IMR-90 (cell line): ENCODE measurements around the gene RBPJ. TPM values are rescaled to one million over a fixed set of nuclear protein-coding genes. Genes with fewer than 3 reads are reported as not detected.

Source experiments
- ATAC-seq: fragments of 200-7000 bp; cut with Tn5 transposase; 2 replicates; pipeline ENCODE4 v1.9.1; 2020; ENCODE audit warnings: low read depth, mild to moderate bottlenecking, moderate library complexity
- BruUV-seq: library from RNA; stranded (reverse); fragments of 400-500 nt; replicated peaks from 2 replicates; lab custom pipeline; 2021; lab: Mats Ljungman, UMichigan
- CTCF ChIA-PET: fragments of 300-600 bp; formaldehyde crosslinking; extraction: SDS; loops from one replicate; lab custom pipeline; 2021; ENCODE audit warnings: antibody characterized with exemption; lab: Yijun Ruan, JAX
- POLR2A ChIA-PET: fragments of 300-600 bp; sonication (Branson Sonifier 250); formaldehyde crosslinking; loops from one replicate; lab custom pipeline; 2022; ENCODE audit warnings: antibody characterized with exemption; ENCODE audit not compliant: unreplicated experiment; lab: Charles Lee
- DNase-seq: peaks from one replicate; pipeline ENCODE4 v3.0.0; 2013
- H2AFZ ChIP-seq: replicated peaks from 2 replicates; pipeline ENCODE3; 2013; ENCODE audit warnings: low read length, mild to moderate bottlenecking; ENCODE audit not compliant: poor library complexity
- H2AK5ac ChIP-seq: 2 replicates; pipeline ENCODE4 v1.6.1; 2013; ENCODE audit warnings: low read depth, low read length, inconsistent platforms
- H2AK9ac ChIP-seq: replicated peaks from 2 replicates; pipeline ENCODE3; 2013; ENCODE audit warnings: mild to moderate bottlenecking, low read depth, low read length, moderate library complexity; ENCODE audit not compliant: poor library complexity
- H2BK120ac ChIP-seq: 2 replicates; pipeline ENCODE4 v1.6.1; 2013; ENCODE audit warnings: low read depth, low read length, inconsistent platforms
- H2BK15ac ChIP-seq: 3 replicates; pipeline ENCODE4 v1.6.1; 2013; ENCODE audit warnings: low read depth, low read length, inconsistent platforms
- H2BK20ac ChIP-seq: 2 replicates; pipeline ENCODE4 v1.6.1; 2013; ENCODE audit warnings: low read depth, mild to moderate bottlenecking, inconsistent platforms, low read length, moderate library complexity
- H2BK5ac ChIP-seq: 2 replicates; pipeline ENCODE4 v1.6.1; 2013; ENCODE audit warnings: mild to moderate bottlenecking, low read depth, low read length, inconsistent platforms; ENCODE audit not compliant: poor library complexity, severe bottlenecking
- H3K14ac ChIP-seq: replicated peaks from 2 replicates; pipeline ENCODE4 v1.6.1; 2013; ENCODE audit warnings: low read depth, low read length, inconsistent platforms
- H3K18ac ChIP-seq: 2 replicates; pipeline ENCODE4 v1.6.1; 2013; ENCODE audit warnings: low read depth, low read length, control low read depth
- H3K23ac ChIP-seq: 2 replicates; pipeline ENCODE4 v1.6.1; 2013; ENCODE audit warnings: low read depth, low read length, inconsistent platforms
- H3K27ac ChIP-seq: 2 replicates; pipeline ENCODE4 v1.5.1; 2013; ENCODE audit warnings: mild to moderate bottlenecking, control low read depth, low read length; ENCODE audit not compliant: insufficient read depth
- H3K27me3 ChIP-seq: 2 replicates; pipeline ENCODE4 v1.6.1; 2013; ENCODE audit warnings: low read length; ENCODE audit not compliant: control insufficient read depth, insufficient read depth
- H3K36me3 ChIP-seq: 2 replicates; pipeline ENCODE4 v1.6.1; 2013; ENCODE audit warnings: low read length, mixed read lengths; ENCODE audit not compliant: control insufficient read depth, insufficient read depth
- H3K4ac ChIP-seq: 2 replicates; pipeline ENCODE4 v1.6.1; 2013; ENCODE audit warnings: low read depth, low read length, inconsistent platforms
- H3K4me1 ChIP-seq: 2 replicates; pipeline ENCODE4 v1.6.1; 2013; ENCODE audit warnings: low read length, mixed read lengths; ENCODE audit not compliant: control insufficient read depth, insufficient read depth
- H3K4me2 ChIP-seq: 2 replicates; pipeline ENCODE4 v1.6.1; 2013; ENCODE audit warnings: low read depth, mild to moderate bottlenecking, control low read depth, low read length, moderate library complexity
- H3K4me3 ChIP-seq: 2 replicates; pipeline ENCODE4 v1.5.1; 2013; ENCODE audit warnings: low read depth, mild to moderate bottlenecking, control low read depth, low read length, moderate library complexity; ENCODE audit not compliant: insufficient read depth
- H3K56ac ChIP-seq: 2 replicates; pipeline ENCODE4 v1.6.1; 2013; ENCODE audit warnings: low read length, inconsistent platforms; ENCODE audit not compliant: insufficient read depth; ENCODE audit errors: extremely low read depth
- H3K79me1 ChIP-seq, 2 experiments: 2 replicates each; pipeline ENCODE4 v1.6.1; 2013; ENCODE audit warnings: low read length in 2 of 2, inconsistent platforms in 1 of 2, low read depth in 1 of 2
- H3K9ac ChIP-seq: 2 replicates; pipeline ENCODE4 v1.6.1; 2013; ENCODE audit warnings: low read depth, low read length, control low read depth
- H3K9me1 ChIP-seq: 2 replicates; pipeline ENCODE4 v1.6.1; 2013; ENCODE audit warnings: low read length, inconsistent platforms; ENCODE audit not compliant: insufficient read depth
- H3K9me3 ChIP-seq: 2 replicates; pipeline ENCODE4 v1.6.1; 2013; ENCODE audit warnings: low read length; ENCODE audit not compliant: control insufficient read depth, insufficient read depth
- H4K20me1 ChIP-seq: 2 replicates; pipeline ENCODE4 v1.6.1; 2013; ENCODE audit warnings: low read length, inconsistent platforms; ENCODE audit not compliant: insufficient read depth
- H4K5ac ChIP-seq: 2 replicates; pipeline ENCODE4 v1.6.1; 2013; ENCODE audit warnings: mild to moderate bottlenecking, low read depth, low read length, control low read depth
- H4K8ac ChIP-seq, 2 experiments: 2 replicates each; pipeline ENCODE4 v1.6.1; 2013; ENCODE audit warnings: low read depth in 2 of 2, low read length in 2 of 2, control low read depth in 1 of 2, inconsistent platforms in 1 of 2
- H4K91ac ChIP-seq: 2 replicates; pipeline ENCODE4 v1.6.1; 2013; ENCODE audit warnings: low read depth, low read length, inconsistent platforms; ENCODE audit not compliant: insufficient read depth
- BHLHE40 ChIP-seq: fragments of 150-350 bp; IDR thresholded peaks from 2 replicates; pipeline ENCODE4 v1.6.1; 2016; ENCODE audit warnings: mild to moderate bottlenecking, low read depth, low read length
- CEBPB ChIP-seq: IDR thresholded peaks from 2 replicates; pipeline ENCODE4 v1.6.1; 2012; ENCODE audit warnings: low read depth, low read length, improper control_type of control experiment
- CHD1 ChIP-seq: IDR thresholded peaks from 2 replicates; pipeline ENCODE4 v1.6.1; 2012; ENCODE audit warnings: low read depth, low read length, improper control_type of control experiment
- ELK1 ChIP-seq: fragments of 150-350 bp; IDR thresholded peaks from 2 replicates; pipeline ENCODE4 v1.6.1; 2016; ENCODE audit warnings: low read depth, mild to moderate bottlenecking, low read length, moderate library complexity, borderline replicate concordance
- FOS ChIP-seq: fragments of 150-350 bp; IDR thresholded peaks from 2 replicates; pipeline ENCODE4 v1.6.1; 2016; ENCODE audit warnings: low read depth, low read length
- MAFK ChIP-seq: IDR thresholded peaks from 2 replicates; pipeline ENCODE4 v1.6.1; 2012; ENCODE audit warnings: low read depth, low read length, improper control_type of control experiment
- MAZ ChIP-seq: IDR thresholded peaks from 2 replicates; pipeline ENCODE4 v1.6.1; 2012; ENCODE audit warnings: low read depth, mild to moderate bottlenecking, low read length, improper control_type of control experiment, moderate library complexity, borderline replicate concordance
- MXI1 ChIP-seq: IDR thresholded peaks from 2 replicates; pipeline ENCODE4 v1.6.1; 2012; ENCODE audit warnings: low read depth, mild to moderate bottlenecking, low read length, moderate library complexity, borderline replicate concordance
- NFE2L2 ChIP-seq: fragments of 150-350 bp; IDR thresholded peaks from 2 replicates; pipeline ENCODE4 v1.6.1; 2016; ENCODE audit warnings: low read depth, mild to moderate bottlenecking, low read length
- POLR2A ChIP-seq: IDR thresholded peaks from 2 replicates; pipeline ENCODE4 v1.6.1; 2012; ENCODE audit warnings: mild to moderate bottlenecking, low read depth, low read length
- RAD21 ChIP-seq: IDR thresholded peaks from 2 replicates; pipeline ENCODE4 v1.6.1; 2012; ENCODE audit warnings: low read length, improper control_type of control experiment
- RCOR1 ChIP-seq: IDR thresholded peaks from 2 replicates; pipeline ENCODE4 v1.6.1; 2012; ENCODE audit warnings: mild to moderate bottlenecking, low read length, improper control_type of control experiment; ENCODE audit not compliant: insufficient replicate concordance
- RFX5 ChIP-seq: IDR thresholded peaks from 2 replicates; pipeline ENCODE4 v1.8.0; 2012; ENCODE audit warnings: low read depth, mild to moderate bottlenecking, low read length, moderate library complexity
- SMC3 ChIP-seq: fragments of 150-350 bp; IDR thresholded peaks from 2 replicates; pipeline ENCODE4 v1.6.1; 2016; ENCODE audit warnings: low read depth, mild to moderate bottlenecking, antibody characterized with exemption, low read length, moderate library complexity
- USF2 ChIP-seq: fragments of 150-350 bp; IDR thresholded peaks from 2 replicates; pipeline ENCODE4 v1.6.1; 2017; ENCODE audit warnings: mild to moderate bottlenecking, antibody characterized with exemption, low read length, low read depth
- WGBS, 2 experiments: methylation state at CpG; one replicate each; pipeline versions ENCODE4 v1.1.5 to v1.1.7; 2013; ENCODE audit warnings: missing lambda C conversion rate in 2 of 2; ENCODE audit not compliant: insufficient read length in 1 of 2; ENCODE audit errors: extremely low coverage in 2 of 2; 5-methylcytosine and 5-hydroxymethylcytosine counted together
- dilution Hi-C: fragments of 300-500 bp; cut with HindIII; formaldehyde crosslinking; loops from one replicate; pipeline ENCODE4 v1.14.3; 2018; ENCODE audit warnings: low sequenced_read_pairs; ENCODE audit not compliant: unreplicated experiment
- in situ Hi-C: fragments of 300-500 bp; cut with MboI; formaldehyde crosslinking; loops from 3 replicates; pipeline ENCODE4 v1.14.3; 2019; ENCODE audit warnings: low sequenced_read_pairs, inconsistent platforms, mixed read lengths
- intact Hi-C: fragments of 100-400 bp; cut with micrococcal nuclease; formaldehyde crosslinking; loops from 2 replicates; pipeline ENCODE4 v1.10.0; 2022
- polyA plus RNA-seq, 3 experiments: library from polyadenylated mRNA; depleted of rRNA; stranded (reverse); fragments of >200 nt; gene quantifications; 2 replicates each; pipeline ENCODE4 v1.2.3, GENCODE V29; 2012; ENCODE audit warnings: low replicate concordance in 1 of 3
- total RNA-seq: library from RNA; depleted of rRNA; stranded (reverse); fragments of >200 nt; gene quantifications from 2 replicates; pipeline ENCODE4 v1.2.3, GENCODE V29; 2012
- TF ChIP-seq, protein P1 (sequence below): conservative IDR thresholded peaks from 2 replicates; pipeline ENCODE4 v1.5.1; 2012; ENCODE audit warnings: mild to moderate bottlenecking, low read depth, low read length, improper control_type of control experiment

The RBPJ gene
- total and polyA plus RNA-seq, 2 of the 4 experiments (the other 2 are of a cell fraction): 50.3 to 148 TPM

DNA sequence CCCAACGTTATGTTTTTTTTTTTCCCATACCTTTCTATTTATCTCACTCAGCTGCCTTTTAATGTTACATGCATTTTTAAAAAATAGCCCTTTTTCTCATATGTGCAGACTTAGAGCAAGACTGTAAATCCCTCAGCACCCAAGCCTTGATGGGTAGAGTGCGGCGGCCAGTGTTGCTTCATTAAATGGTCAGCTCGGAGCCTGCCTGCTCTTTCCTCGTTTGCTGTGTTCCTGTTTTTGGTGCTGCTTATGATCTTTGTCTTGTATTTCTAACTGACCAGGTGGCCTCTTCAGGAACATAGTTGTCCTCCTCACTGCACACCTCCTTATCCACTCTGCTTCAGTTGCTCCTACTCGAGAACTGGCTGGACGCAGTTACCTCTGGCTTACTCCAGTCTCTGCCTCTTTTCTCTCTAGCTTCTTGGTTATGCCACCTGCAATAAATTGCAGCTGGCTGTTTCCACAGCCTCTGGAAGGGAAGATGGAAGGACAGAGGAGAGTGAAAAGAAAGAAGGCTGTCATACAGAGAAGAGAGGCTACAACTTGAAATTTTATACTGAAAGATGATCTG lies 10.7 kb downstream of the RBPJ start:
- Histone ChIP-seq H3K27me3 (no peaks in the 10 kb centered on the region), H2BK120ac (no peak overlapping the region), H4K91ac (no peak overlapping the region), H3K79me1 (peaks cover 15 to 85% of the 10 kb centered on the region in 2 experiments), H3K14ac (no peak overlapping the region), H3K9me1 (peaks cover 12% of the 10 kb centered on the region), H2AK9ac (no peak overlapping the region), H2AK5ac (peak overlapping the region; percentile 36; the same call in 1 of the 2 replicates), H4K5ac (no peak overlapping the region), H4K8ac (no peak overlapping the region), H3K9ac (no peak overlapping the region), H3K36me3 (no peaks in the 10 kb centered on the region; the same call in 1 of the 2 replicates), H3K4me1 (peaks cover 11% of the 10 kb centered on the region), H3K18ac (no peak overlapping the region), H3K9me3 (no peaks in the 10 kb centered on the region), H4K20me1 (peaks cover 92% of the 10 kb centered on the region), H3K27ac (no peak overlapping the region), H2BK5ac (no peak overlapping the region), H3K4ac (no peak overlapping the region), H2AFZ (no peak overlapping the region), H3K56ac (no peak overlapping the region), H3K4me2 (no peak overlapping the region), H2BK20ac (no peak overlapping the region), H3K23ac (no peak overlapping the region), H3K4me3 (no peak overlapping the region), H2BK15ac (no peak overlapping the region)
- intact Hi-C loops (loop anchor here (2.0 kb wide), 1 partner anchor 389 kb away; no protein-coding TSS in a partner anchor), dilution Hi-C loops (no loop called here), in situ Hi-C loops (loop anchor here (25.0 kb wide), 2 partner anchors 531 to 681 kb away; partner anchors contain the start of gene STIM2)
- no peak for ATAC-seq
- CTCF ChIA-PET: interaction anchor here (0.6 to 2.1 kb wide), 3 partner anchors 10 to 325 kb away, joined by 3 to 9 read pairs (median 6); no protein-coding TSS in a partner anchor
- POLR2A ChIA-PET: no interaction called here
- WGBS, 2 experiments: no CpG with 5 or more reads among the region's 7 CpGs
- DNase-seq: no peak
- no TSS peak for BruUV-seq
- TF ChIP-seq RAD21 (no peak), RFX5 (no peak), SMC3 (no peak), NFE2L2 (no peak), CEBPB (no peak), RCOR1 (no peak), ELK1 (no peak), BHLHE40 (no peak), FOS (no peak), MAZ (no peak), CHD1 (no peak), MAFK (no peak), USF2 (no peak), MXI1 (no peak), POLR2A (no peak)
- TF ChIP-seq, protein P1, sequence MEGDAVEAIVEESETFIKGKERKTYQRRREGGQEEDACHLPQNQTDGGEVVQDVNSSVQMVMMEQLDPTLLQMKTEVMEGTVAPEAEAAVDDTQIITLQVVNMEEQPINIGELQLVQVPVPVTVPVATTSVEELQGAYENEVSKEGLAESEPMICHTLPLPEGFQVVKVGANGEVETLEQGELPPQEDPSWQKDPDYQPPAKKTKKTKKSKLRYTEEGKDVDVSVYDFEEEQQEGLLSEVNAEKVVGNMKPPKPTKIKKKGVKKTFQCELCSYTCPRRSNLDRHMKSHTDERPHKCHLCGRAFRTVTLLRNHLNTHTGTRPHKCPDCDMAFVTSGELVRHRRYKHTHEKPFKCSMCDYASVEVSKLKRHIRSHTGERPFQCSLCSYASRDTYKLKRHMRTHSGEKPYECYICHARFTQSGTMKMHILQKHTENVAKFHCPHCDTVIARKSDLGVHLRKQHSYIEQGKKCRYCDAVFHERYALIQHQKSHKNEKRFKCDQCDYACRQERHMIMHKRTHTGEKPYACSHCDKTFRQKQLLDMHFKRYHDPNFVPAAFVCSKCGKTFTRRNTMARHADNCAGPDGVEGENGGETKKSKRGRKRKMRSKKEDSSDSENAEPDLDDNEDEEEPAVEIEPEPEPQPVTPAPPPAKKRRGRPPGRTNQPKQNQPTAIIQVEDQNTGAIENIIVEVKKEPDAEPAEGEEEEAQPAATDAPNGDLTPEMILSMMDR: no peak
